ENCODE measurements around the gene PARP1. TPM values are rescaled to one million over a fixed set of nuclear protein-coding genes. Genes with fewer than 3 reads are reported as not detected.

PARP1 gene
- total RNA-seq, 3 donors from 2014 or later (not counting 1 experiment from before 2014, with no cell fraction given): 62.0 to 81.5 (median 77.0) TPM

- ATAC-seq (no peak), DNase-seq (no peak)
- 90% methylated on average over 10 of the region's 10 CpGs for WGBS (ENCODE audit: insufficient coverage)
- Histone ChIP-seq H3K27me3 (ENCODE audit: control insufficient read depth, insufficient read depth, low read length) (no peaks in the 10 kb centered on the region), H3K9me3 (ENCODE audit: control insufficient read depth, insufficient read depth, low read length) (no peaks in the 10 kb centered on the region), H3K27ac (ENCODE audit: low read length) (no peak overlapping the region), H3K36me3 (ENCODE audit: control insufficient read depth, insufficient read depth, low read length) (no peaks in the 10 kb centered on the region), H3K4me1 (ENCODE audit: control insufficient read depth, insufficient read depth, low read length) (no peaks in the 10 kb centered on the region), H3K4me3 (ENCODE audit: low read length) (no peak overlapping the region)
- Mint-ChIP-seq H3K4me1 (no peaks in the 10 kb centered on the region), H3K4me3 (no peak overlapping the region), H3K9me3 (no peaks in the 10 kb centered on the region), H3K27me3 (ENCODE audit: low read depth in 2 of 2) (peaks cover 10 to 27% of the 10 kb centered on the region in 2 donors), H3K36me3 (no peaks in the 10 kb centered on the region), H3K27ac (no peak overlapping the region)
- intact Hi-C loops (cut with micrococcal nuclease): no loop called here
- no peak for TF ChIP-seq CTCF (IDR thresholded peaks at IDR 0.05)
Observed at GRCh38 chr1:226320930-226321329, 87.0 kb downstream of the PARP1 start.

- Histone ChIP-seq H3K27ac (ENCODE audit: low read length) (no peak overlapping the region), H3K4me1 (ENCODE audit: control insufficient read depth, insufficient read depth, low read length) (no peaks in the 10 kb centered on the region), H3K9me3 (ENCODE audit: control insufficient read depth, insufficient read depth, low read length) (no peaks in the 10 kb centered on the region), H3K36me3 (ENCODE audit: control insufficient read depth, insufficient read depth, low read length) (no peaks in the 10 kb centered on the region), H3K4me3 (ENCODE audit: low read length) (no peak overlapping the region), H3K27me3 (ENCODE audit: control insufficient read depth, insufficient read depth, low read length) (no peaks in the 10 kb centered on the region)
- TF ChIP-seq CTCF (IDR thresholded peaks at IDR 0.05): no peak
- DNase-seq (no peak), ATAC-seq (no peak)
- Mint-ChIP-seq H3K4me3 (no peak overlapping the region), H3K9me3 (no peaks in the 10 kb centered on the region), H3K27me3 (ENCODE audit: low read depth in 2 of 2) (peaks cover 27 to 34% of the 10 kb centered on the region in 2 donors), H3K36me3 (no peaks in the 10 kb centered on the region), H3K4me1 (no peaks in the 10 kb centered on the region), H3K27ac (no peak overlapping the region)
- intact Hi-C loops (cut with micrococcal nuclease): no loop called here
- 95% methylated on average over 5 of the region's 5 CpGs for whole genome bisulfite sequencing (ENCODE audit: insufficient coverage)
Observed at GRCh38 chr1:226318471-226318870, 89.4 kb downstream of the PARP1 start.

- Mint-ChIP-seq H3K36me3 (no peaks in the 10 kb centered on the region), H3K4me1 (peaks cover 6 to 7% of the 10 kb centered on the region in 2 donors), H3K9me3 (no peaks in the 10 kb centered on the region), H3K27me3 (ENCODE audit: low read depth in 2 of 2) (peaks cover 31 to 39% of the 10 kb centered on the region in 2 donors), H3K27ac (no peak overlapping the region), H3K4me3 (no peak overlapping the region)
- H3K36me3 ChIP-seq (ENCODE audit: control insufficient read depth, insufficient read depth, low read length): no peaks in the 10 kb centered on the region
- H3K27ac ChIP-seq (ENCODE audit: low read length): no peak overlapping the region
- H3K4me1 ChIP-seq (ENCODE audit: control insufficient read depth, insufficient read depth, low read length): peaks cover 6% of the 10 kb centered on the region
- intact Hi-C loops (cut with micrococcal nuclease): no loop called here
- DNase-seq: no peak
- no peak overlapping the region for H3K4me3 ChIP-seq (ENCODE audit: low read length)
- H3K27me3 ChIP-seq (ENCODE audit: control insufficient read depth, insufficient read depth, low read length): no peaks in the 10 kb centered on the region
- ATAC-seq: no peak
- no peak for TF ChIP-seq CTCF (IDR thresholded peaks at IDR 0.05)
- no peaks in the 10 kb centered on the region for H3K9me3 ChIP-seq (ENCODE audit: control insufficient read depth, insufficient read depth, low read length)
Observed at GRCh38 chr1:226314055-226314454, 93.8 kb downstream of the PARP1 start.

GRCh38 chr1:226312065-226312464 lies 95.8 kb downstream of the PARP1 start:
- H3K4me1 ChIP-seq (ENCODE audit: control insufficient read depth, insufficient read depth, low read length): peaks cover 11% of the 10 kb centered on the region
- peaks cover 24 to 30% of the 10 kb centered on the region in 2 donors for H3K27me3 Mint-ChIP-seq (ENCODE audit: low read depth in 2 of 2)
- ATAC-seq: no peak
- H3K36me3 ChIP-seq (ENCODE audit: control insufficient read depth, insufficient read depth, low read length): no peaks in the 10 kb centered on the region
- H3K27me3 ChIP-seq (ENCODE audit: control insufficient read depth, insufficient read depth, low read length): no peaks in the 10 kb centered on the region
- intact Hi-C loops (cut with micrococcal nuclease): no loop called here
- H3K4me3 ChIP-seq (ENCODE audit: low read length): no peak overlapping the region
- no peak for DNase-seq
- no peak overlapping the region for H3K27ac ChIP-seq (ENCODE audit: low read length)
- WGBS (ENCODE audit: insufficient coverage): 83% methylated on average over 1 of the region's 2 CpGs
- H3K4me3 Mint-ChIP-seq: no peak overlapping the region
- no peaks in the 10 kb centered on the region for H3K36me3 Mint-ChIP-seq
- no peak for TF ChIP-seq CTCF (IDR thresholded peaks at IDR 0.05)
- no peaks in the 10 kb centered on the region for H3K9me3 ChIP-seq (ENCODE audit: control insufficient read depth, insufficient read depth, low read length)
- H3K27ac Mint-ChIP-seq: no peak overlapping the region
- H3K4me1 Mint-ChIP-seq: peaks cover 6 to 7% of the 10 kb centered on the region in 2 donors
- H3K9me3 Mint-ChIP-seq: no peaks in the 10 kb centered on the region
